Glutamatergic neuron (in vitro differentiated cells): Measurements from ENCODE around the gene CXCL3. TPM values are rescaled to one million over a fixed set of nuclear protein-coding genes. Genes with fewer than 3 reads are reported as not detected.

Experiments used
- DNase-seq: peaks from one replicate; pipeline ENCODE4 v3.0.0; 2022
- H3K27ac Mint-ChIP-seq: one replicate; pipeline ENCODE4 v1.8.0; 2020; ENCODE audit warnings: mild to moderate bottlenecking, mixed read lengths, inconsistent platforms; ENCODE audit not compliant: unreplicated experiment
- H3K27me3 Mint-ChIP-seq: one replicate; pipeline ENCODE4 v1.8.0; 2020; ENCODE audit warnings: mild to moderate bottlenecking, moderate library complexity, mixed read lengths, inconsistent platforms; ENCODE audit not compliant: unreplicated experiment
- H3K36me3 Mint-ChIP-seq: one replicate; pipeline ENCODE4 v1.8.0; 2020; ENCODE audit warnings: mild to moderate bottlenecking, mixed read lengths, inconsistent platforms; ENCODE audit not compliant: unreplicated experiment
- H3K4me1 Mint-ChIP-seq: one replicate; pipeline ENCODE4 v1.8.0; 2020; ENCODE audit warnings: mild to moderate bottlenecking, low read depth, mixed read lengths, inconsistent platforms; ENCODE audit not compliant: unreplicated experiment
- H3K4me3 Mint-ChIP-seq: one replicate; pipeline ENCODE4 v1.8.0; 2020; ENCODE audit warnings: mild to moderate bottlenecking, mixed read lengths, inconsistent platforms; ENCODE audit not compliant: unreplicated experiment
- H3K9me3 Mint-ChIP-seq: one replicate; pipeline ENCODE4 v1.8.0; 2020; ENCODE audit warnings: mild to moderate bottlenecking, moderate library complexity, mixed read lengths, inconsistent platforms; ENCODE audit not compliant: unreplicated experiment
- total RNA-seq: library from RNA; stranded (reverse); fragmentation: NEBNext Ultra II Directional; extraction: Animal tissue kit (Norgen Biotek cat#: 25700); gene quantifications from one replicate; pipeline ENCODE4 v1.2.1, GENCODE V29; 2021; ENCODE audit not compliant: unreplicated experiment
- TF ChIP-seq, protein P1 (sequence below): fragments of 200-600 bp; sonication (generic); IDR thresholded peaks from one replicate; pipeline ENCODE4 v1.5.0; 2021; ENCODE audit not compliant: partially characterized antibody, unreplicated experiment

Gene CXCL3
- total RNA-seq, 1 donor from 2014 or later: 0.74 TPM

- DNase-seq: no peak
- no peaks in the 10 kb centered on the region for H3K36me3 Mint-ChIP-seq
- TF ChIP-seq, protein P1, sequence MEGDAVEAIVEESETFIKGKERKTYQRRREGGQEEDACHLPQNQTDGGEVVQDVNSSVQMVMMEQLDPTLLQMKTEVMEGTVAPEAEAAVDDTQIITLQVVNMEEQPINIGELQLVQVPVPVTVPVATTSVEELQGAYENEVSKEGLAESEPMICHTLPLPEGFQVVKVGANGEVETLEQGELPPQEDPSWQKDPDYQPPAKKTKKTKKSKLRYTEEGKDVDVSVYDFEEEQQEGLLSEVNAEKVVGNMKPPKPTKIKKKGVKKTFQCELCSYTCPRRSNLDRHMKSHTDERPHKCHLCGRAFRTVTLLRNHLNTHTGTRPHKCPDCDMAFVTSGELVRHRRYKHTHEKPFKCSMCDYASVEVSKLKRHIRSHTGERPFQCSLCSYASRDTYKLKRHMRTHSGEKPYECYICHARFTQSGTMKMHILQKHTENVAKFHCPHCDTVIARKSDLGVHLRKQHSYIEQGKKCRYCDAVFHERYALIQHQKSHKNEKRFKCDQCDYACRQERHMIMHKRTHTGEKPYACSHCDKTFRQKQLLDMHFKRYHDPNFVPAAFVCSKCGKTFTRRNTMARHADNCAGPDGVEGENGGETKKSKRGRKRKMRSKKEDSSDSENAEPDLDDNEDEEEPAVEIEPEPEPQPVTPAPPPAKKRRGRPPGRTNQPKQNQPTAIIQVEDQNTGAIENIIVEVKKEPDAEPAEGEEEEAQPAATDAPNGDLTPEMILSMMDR: no peak
- H3K4me1 Mint-ChIP-seq: no peaks in the 10 kb centered on the region
- H3K9me3 Mint-ChIP-seq: no peaks in the 10 kb centered on the region
- no peak overlapping the region for H3K27ac Mint-ChIP-seq
- H3K4me3 Mint-ChIP-seq: no peak overlapping the region
- H3K27me3 Mint-ChIP-seq: no peaks in the 10 kb centered on the region
These were observed 47.3 kb downstream of the CXCL3 start for GRCh38 chr4:73990988-73991741.

DNA sequence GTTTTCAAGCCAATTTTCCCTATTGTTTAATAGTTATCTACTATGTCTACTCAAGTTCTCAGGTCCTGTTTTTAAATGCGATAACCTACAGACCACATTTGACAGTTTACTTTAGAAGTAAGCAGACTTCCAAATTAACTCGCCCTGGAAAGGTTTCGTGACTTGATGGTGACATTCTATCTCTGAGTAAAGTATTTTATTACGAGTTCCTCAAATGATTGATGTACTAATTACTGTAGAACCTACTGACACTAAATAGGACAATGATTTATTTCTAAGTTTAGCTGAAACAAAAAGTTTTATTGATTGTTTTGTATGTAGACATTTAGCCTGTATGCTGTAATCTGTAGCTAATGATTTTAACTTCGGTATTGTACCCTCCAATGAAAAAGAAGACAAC lies 48.6 kb downstream of the CXCL3 start:
- TF ChIP-seq, protein P1: no peak
- Mint-ChIP-seq H3K9me3 (no peaks in the 10 kb centered on the region), H3K4me1 (no peaks in the 10 kb centered on the region), H3K27ac (no peak overlapping the region), H3K4me3 (no peak overlapping the region), H3K36me3 (no peaks in the 10 kb centered on the region), H3K27me3 (no peaks in the 10 kb centered on the region)
- DNase-seq: no peak

DNA sequence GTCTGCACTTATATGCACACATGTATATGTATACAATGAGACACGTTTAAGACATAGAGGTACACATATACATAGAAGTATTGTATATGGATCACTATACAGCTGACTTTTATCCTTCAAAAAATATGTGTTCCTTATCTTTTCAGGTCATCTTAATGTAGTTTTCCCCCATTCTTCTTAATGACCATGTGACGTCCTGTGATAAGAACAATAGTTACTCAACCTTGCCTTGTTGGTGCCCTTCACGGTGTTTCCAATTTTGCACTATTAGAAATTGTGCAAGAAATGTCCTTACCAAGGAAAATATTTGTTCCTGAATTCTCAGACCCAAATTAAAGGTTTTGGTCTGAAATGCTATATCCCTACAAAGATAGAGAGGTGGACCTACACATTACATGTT lies 49.5 kb downstream of the CXCL3 start:
- Mint-ChIP-seq H3K27me3 (no peaks in the 10 kb centered on the region), H3K4me1 (no peaks in the 10 kb centered on the region)

GRCh38 chr4:73988061-73988460 lies 50.4 kb downstream of the CXCL3 start, which contains the start of gene PPBP:
Gene PPBP (minus strand): TSS chr4:73988190. CDS start chr4:73988103, 87 bp downstream.
- Mint-ChIP-seq H3K9me3 (no peaks in the 10 kb centered on the region), H3K27ac (no peak within 1 kb of the TSS), H3K4me3 (no peak within 1 kb of the TSS), H3K36me3 (no peaks in the 10 kb centered on the region), H3K4me1 (no peaks in the 10 kb centered on the region), H3K27me3 (no peaks in the 10 kb centered on the region)
- no peak for DNase-seq
- TF ChIP-seq, protein P1: no peak

More for the DNA sequence above, 49.5 kb downstream of the CXCL3 start:
- Mint-ChIP-seq H3K9me3 (no peaks in the 10 kb centered on the region), H3K4me3 (no peak overlapping the region), H3K36me3 (no peaks in the 10 kb centered on the region), H3K27ac (no peak overlapping the region)
- TF ChIP-seq, protein P1: no peak
- no peak for DNase-seq

Other genes starting within 250 kb of the CXCL3 start
- gene CXCL6, start 202.0 kb downstream of the CXCL3 start, total RNA-seq: not detected
- not detected for gene PF4V1, start 185.4 kb downstream of the CXCL3 start, total RNA-seq
- not detected for gene CXCL1, start 169.3 kb downstream of the CXCL3 start, total RNA-seq
- gene PF4, start 56.7 kb downstream of the CXCL3 start, total RNA-seq: not detected
- gene PPBP, start 50.5 kb downstream of the CXCL3 start, total RNA-seq: not detected
- gene CXCL5, start 40.0 kb downstream of the CXCL3 start, total RNA-seq: not detected
- not detected for gene CXCL2, start 60.5 kb upstream of the CXCL3 start, total RNA-seq
- gene MTHFD2L, start 119.4 kb upstream of the CXCL3 start, total RNA-seq: 14.0 TPM